HG02763 (cell line): Measurements from ENCODE around the gene SMCHD1.
A peak's percentile ranks its signal among the peaks of the same experiment; 100 is the strongest.

Experiments
- ATAC-seq: cut with Tn5 transposase; IDR thresholded peaks from one replicate; pipeline ENCODE4 v1.9.1; 2021; ENCODE audit warnings: mild to moderate bottlenecking, moderate library complexity; ENCODE audit not compliant: unreplicated experiment

The SMCHD1 gene

DNA sequence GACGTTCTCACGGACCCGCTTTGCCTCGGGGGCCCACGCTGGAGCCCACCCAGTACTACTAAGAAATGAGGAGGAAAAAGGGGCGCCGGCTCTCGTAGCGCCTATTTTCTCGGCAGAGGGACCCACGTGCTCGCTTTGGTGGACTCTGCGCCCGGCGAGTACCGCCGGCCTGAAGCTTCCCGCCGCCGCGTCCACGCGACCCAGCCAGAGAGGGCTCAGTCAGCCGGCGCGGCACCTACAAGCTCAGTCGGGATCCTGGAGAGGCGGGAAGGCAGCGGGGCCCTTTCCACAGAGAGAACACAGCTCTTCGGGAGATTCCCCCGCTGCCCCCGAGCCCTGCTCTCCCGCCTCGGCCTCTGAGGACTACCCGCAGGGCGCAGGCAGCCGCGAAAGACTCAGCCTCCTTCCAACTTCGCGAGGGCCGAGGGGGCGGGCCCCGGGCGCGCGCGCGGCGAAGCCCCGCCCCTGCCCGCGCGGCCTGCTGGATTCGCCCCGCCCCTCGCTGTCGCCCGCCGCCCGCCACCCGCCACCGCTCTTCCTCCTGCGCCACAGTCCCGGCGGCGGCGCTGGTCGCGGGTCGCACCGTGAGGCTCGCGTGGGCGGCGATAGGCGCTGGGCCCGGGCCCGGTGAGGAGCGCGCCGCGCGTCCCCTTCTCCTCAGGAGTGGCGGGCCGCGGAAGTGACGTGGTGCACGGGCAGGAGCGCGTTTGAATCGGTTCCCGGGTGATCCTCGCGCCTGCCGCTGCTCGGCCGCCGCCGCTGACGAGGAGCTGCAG is at the start of gene SMCHD1:
SMCHD1 (plus strand) TSS at position 549 of the 776 bp plus-strand sequence. CDS start 350 bp downstream, outside the sequence.
- ATAC-seq: peak; percentile 82

DNA sequence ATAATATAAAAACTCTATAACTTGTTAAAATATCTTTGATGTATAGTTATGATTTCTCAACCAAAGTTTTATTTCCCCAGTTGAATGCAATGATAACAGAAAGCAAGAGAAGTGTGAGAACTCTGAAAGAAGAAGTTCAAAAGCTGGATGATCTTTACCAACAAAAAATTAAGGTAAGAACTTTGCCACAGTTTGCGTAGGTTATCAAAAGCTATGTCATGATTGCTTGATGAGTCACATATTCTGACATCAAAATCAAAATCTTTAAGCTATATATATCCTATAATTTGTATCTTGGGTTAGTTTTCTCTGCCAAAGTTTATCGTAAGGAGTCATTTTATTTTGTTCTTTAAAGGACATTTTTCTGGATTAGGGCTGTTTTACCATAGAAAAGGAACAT is 49.2 kb upstream of the SMCHD1 start:
- ATAC-seq: no peak

DNA sequence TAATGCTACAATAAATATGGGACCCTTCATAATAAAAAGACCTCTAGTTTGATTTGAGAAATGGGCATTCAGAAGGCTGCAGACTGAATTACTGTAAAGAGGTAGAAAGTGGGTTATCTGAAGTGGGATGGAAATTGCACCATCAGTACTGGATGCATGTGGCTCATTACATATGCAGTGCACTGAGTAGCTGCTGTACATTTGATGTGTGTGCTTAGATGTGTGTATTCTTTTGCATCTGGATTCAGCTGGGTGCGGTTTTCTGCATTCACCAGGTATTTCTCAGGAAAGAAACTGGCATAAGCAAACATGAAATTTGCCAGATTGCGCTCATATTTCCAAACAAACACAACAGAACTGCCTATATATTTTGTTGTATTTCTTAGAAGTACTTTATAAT is 45.9 kb upstream of the SMCHD1 start:
- ATAC-seq: no peak

DNA sequence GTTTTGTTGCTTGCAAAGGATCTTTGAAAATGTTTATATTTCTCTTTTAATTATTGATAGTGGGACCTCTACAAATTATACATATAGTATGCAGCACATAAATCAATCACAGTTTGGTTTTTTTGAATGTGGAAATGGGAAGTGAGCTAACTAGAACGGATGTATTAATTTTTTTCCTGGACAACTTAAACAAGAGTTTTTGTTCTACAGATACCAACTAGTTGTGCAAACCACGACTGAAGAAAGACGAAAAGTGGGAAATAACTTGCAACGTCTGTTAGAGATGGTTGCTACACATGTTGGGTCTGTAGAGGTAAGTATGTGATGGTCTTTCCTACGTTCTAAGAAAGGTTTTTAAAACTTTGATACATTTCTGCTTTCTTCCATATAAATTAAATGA is 45.0 kb upstream of the SMCHD1 start:
- no peak for ATAC-seq

DNA sequence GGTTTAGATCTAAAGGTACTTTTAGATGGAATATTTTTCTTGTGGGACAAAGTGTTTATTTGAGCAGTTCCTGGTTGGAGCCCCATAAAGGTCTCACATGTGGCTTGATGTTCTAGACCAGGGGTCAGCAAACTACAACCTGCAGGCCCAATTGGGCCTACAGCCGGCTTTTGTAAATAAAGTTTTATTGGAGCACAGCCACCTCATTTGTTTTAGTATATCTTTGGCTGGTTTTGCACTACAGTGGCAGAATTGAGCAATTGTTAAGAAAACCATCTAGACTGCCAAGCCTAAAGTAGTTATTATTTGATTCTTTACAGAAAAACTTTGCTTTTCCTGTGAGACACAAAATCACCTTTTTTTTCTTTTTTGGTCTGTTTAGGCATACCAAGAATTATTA is 42.5 kb upstream of the SMCHD1 start:
- ATAC-seq: no peak

DNA sequence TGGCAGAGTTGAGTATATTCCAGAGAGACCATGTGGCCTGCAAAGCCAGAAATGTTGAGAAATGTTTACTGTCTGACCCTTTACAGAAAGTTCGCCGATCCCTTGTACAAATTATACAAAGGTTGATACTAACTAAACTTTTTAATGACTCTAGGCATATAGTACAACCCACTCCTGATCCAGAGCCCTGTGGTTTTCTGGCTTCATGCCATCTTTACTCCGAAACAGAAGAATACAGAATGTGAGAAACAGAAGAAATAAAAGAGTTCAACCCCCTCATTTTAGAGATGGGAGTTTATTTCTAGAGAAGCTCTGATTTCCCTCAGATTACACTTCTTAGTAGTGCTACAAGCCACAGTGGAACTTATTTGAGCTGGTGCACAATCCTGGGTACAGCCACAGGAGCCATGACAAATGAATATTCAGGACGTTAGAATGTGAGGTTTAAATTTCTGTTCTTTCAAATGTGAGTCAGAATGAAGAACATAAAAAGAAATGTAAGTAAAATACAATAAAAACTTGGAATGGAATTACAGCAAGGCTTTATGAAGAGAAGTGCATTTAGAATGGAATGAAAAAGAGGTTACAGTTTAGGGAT is 38.0 kb upstream of the SMCHD1 start:
- ATAC-seq: no peak

DNA sequence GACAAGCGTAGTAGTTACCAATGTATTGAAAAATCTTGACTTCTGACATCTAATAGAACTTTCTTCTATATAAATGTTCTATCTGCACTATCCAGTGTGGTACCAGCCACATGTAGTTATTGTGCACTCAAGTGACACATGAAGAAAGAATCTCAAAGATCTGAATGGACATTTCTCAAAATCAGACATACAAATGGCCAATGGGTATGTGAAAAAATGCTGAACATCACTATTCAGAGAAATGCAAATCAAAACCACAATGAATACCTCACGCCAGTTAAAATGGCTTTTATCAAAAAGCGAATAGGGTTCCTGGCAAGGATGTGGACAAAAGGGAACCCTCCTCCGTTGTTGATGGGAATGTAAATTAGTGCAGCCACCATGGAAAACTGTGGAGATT is 37.5 kb upstream of the SMCHD1 start:
- no peak for ATAC-seq

DNA sequence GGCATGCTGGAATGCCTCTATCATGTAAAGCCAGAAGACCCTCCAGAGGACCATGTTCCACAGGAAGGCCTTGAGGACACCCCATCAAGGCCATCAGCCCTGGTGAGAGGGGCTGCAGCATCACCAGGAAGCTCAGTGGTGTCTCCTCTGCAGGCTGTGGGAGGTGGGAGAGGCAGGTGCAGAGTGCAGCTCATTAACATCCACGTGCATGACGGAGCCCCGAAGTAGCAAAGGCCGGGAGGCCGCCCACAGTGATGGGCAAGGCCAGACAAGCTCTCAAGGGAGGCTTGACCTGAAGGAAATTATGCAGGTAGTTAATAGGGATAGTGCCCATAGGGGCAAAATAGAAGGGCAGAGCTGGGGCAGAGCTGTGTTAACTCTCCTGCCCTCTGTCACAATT is 30.3 kb upstream of the SMCHD1 start:
- no peak for ATAC-seq

DNA sequence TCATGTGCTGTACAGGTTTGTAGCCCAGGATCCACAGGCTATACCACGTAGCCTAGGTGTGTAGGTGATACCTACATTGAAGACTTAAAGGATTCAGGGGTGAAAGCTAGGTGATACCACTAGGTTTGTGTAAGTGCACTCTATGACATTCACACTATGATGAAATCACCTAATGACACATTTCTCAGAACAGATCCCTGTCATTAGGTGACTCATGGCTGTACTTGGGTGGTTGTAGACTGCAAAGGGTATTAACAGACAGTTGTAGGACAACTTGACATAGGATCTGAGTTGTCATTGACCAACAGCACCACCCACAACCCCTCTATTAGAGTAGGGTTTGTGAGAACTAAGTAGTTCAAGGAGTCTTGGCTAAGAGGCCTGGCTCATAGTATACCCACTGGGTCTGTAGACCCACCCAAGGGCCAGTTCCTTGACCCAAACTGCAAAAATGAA is 27.7 kb upstream of the SMCHD1 start:
- no peak for ATAC-seq

DNA sequence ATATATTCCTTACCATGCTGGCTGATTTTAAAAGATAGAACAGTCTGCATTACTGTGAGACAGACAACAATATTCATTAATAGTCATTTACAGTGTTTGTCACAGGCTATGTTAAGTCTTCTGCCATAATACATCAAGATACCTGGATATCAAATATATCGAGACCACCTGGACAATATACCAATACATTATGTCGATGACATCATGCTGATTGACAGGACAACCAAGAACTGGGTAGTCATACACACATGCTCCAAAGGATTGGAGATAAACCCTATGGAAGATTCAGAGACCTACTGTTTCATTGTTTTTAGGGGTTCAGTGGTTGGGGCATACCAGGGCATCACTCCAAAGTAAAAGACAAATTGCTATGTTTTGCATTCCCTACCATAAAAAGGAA is 26.5 kb upstream of the SMCHD1 start:
- no peak for ATAC-seq

DNA sequence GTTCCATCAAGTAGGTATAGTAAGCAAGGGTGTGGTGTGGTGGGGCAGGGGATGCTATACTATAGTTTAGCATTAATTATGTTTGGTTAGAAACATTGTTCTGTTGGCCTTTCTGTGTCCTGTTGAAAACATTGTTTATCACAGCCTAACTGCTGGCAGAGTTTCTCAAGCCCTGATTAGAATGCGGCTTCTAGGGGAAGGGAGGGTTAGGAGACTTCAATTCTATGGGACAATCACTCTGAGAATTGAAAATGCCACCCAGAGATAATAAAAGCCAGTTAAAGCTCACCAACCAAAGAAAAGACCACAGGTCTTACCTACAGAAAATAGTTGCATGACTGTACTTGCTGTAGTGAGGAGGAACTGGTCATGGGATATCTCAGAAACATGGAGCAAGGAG is 19.9 kb upstream of the SMCHD1 start:
- no peak for ATAC-seq

DNA sequence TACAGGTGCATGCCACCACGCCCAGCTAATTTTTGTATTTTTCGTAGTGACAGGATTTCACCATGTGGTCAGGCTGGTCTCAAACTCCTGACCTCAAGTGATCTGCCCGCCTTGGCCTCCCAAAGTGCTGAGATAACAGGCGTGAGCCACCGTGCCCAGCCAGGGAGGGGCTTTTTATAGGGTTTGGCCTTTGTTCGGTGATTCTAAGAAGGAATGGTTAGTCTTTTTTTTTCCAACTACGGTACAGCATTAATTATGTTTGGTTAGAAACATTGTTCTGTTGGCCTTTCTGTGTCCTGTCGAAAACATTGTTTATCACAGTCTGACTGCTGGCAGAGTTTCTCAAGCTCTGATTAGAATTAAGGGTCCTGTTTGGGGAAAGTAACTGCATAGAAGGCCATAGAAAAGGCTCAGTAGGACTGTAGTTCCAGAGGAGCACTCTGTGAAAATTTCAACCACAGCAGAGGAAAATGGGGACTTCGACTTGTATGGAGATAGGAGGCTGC is 19.3 kb upstream of the SMCHD1 start:
- no peak for ATAC-seq

DNA sequence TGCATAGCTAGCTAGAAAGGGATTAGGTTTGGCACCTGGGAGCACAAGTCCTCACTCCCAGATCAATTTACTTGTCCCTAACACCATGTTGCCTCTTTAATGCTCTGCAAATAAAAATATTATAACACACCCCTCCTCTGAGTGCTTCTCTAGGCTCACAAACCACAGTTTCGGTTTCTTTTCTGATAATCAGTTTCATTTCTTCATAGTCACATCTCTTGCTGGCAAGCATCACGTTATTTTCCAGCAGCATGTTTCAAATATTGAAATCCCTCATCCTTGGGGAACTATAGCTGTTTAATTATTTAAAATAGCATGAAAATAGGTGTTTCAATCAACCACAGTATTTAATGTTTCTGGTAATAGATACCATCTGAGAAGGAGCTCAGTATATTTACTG is 13.9 kb upstream of the SMCHD1 start:
- peak; percentile 74 for ATAC-seq

DNA sequence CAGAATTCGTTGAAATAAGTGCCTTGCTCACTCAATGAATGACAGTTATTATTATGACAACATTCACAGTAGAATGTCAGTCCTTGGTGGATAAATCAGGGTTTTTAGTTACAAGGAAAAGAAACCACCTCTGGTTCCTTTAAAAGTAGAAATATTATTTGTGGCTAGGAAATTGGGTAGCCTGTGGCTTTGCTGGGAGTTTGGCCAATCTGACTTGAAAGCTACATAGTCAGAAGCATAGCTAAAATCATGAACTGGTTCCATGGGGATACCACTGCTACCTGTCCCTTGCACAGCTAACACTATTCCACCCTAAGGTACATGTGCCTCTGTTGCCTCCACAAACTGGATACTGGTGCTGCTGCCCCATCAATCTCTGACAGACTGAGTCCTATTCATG is 12.8 kb upstream of the SMCHD1 start:
- no peak for ATAC-seq

DNA sequence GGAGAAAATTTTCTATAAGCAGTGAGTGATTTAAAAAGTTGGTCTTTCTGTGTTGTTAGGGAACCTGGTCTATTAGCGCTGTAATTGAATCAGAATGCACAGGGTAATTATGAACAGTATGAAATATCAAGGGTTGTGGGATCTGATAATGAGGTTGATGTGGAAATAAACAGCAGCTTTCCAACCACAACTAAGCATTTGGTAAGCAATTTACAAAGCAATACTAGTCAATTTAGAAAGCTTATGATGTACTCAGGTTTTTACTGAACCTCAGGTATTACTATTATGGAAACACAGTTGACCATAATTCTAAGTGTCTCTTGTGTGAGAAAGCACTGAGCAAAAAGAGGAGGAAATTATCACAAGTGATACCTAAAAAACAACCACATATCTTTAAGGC is 11.0 kb upstream of the SMCHD1 start:
- ATAC-seq: no peak

DNA sequence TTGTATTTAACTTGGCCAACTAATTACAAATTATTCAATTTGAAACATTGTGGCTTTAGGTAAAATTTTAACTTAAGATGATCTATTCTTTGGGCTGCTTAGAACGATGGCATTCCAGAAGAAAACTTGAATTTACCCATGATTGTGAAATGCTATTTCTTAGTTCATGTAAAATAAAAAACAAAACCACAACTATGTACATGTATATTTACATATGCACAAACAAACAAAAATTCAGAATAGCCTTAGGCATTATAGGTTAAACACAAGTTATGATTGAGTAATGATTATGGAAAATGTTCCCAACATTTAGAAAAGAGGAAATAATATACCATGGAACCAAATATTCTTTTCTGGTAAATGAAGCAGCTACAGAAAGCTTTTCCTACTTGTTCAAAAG is 3.5 kb upstream of the SMCHD1 start:
- no peak for ATAC-seq

DNA sequence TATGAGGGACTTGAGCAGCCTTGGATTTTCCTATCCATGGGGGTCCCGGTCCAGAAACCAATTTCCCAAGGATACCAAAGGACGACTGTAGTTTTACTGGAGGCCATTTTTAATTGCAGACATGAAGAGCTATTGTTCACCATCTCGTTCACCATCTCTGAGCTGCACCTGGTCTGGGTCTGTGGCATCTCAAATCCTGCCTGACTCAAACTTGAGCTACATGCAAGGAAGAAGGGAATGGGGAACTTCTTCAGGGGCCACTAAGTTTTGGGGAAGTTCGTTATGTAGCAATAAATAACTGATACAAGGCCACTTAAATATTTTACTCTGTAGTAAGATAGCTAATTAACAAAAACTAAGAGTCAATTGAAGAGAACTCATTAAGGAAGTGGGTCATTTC is 2.1 kb upstream of the SMCHD1 start:
- ATAC-seq: no peak

DNA sequence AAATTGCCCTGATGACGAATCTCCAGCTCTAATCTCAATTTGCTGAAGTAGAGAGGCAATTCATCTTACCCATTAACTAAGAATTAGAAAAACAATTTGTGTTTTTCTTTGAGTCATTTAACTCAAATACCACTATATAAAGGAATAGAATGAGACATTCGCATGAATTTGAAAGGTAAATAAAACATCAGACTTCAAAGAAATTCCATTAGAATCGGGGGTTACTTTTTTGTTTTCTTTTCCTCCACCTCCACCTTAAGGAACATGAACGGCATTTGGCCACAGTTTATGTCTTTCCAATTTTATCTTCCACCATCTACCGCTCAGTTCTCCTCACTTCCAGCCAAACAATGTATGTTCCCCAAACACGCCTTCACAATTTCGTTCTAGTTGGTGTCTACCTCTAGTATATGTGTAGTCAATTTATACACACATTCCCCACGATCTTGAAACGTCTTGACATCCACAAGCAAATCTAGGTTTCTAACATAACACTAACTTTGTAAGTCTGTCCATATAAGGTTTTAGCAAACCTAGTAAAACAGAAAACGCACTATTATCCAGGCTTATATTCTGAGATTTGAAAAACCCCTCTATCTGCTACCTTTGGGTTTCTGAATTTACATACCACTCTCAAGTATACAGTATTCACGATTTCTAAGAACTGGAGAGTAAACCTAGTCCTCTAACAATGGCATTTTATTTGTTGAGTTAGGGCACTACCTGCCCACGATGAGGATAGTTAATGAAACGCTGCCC is 1.2 kb upstream of the SMCHD1 start:
- no peak for ATAC-seq

DNA sequence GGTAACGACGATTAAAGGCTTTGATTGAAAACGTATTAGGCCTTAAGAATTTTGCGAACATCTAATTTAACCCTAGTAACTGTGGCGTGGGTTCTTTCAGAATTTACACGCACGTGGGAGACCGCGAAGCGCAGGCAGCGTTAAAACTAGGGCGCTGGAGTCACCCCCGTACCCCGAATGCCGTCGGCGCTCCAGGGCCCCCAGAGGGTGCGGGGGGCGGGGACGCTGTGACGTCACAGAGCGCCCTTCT is 673 bp upstream of the SMCHD1 start:
- peak; percentile 29 for ATAC-seq

DNA sequence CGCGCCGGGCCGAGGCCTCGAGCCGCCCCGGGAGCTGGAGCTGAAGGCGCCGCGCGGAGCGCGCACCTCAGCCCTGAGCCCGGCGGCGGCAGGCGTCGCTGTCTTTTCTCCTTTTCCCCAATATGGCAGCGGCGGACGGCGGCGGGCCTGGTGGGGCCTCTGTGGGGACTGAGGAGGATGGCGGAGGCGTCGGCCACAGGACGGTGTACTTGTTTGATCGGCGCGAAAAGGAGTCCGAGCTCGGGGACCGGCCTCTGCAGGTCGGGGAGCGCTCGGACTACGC is 369 bp downstream of the SMCHD1 start:
- no peak for ATAC-seq

DNA sequence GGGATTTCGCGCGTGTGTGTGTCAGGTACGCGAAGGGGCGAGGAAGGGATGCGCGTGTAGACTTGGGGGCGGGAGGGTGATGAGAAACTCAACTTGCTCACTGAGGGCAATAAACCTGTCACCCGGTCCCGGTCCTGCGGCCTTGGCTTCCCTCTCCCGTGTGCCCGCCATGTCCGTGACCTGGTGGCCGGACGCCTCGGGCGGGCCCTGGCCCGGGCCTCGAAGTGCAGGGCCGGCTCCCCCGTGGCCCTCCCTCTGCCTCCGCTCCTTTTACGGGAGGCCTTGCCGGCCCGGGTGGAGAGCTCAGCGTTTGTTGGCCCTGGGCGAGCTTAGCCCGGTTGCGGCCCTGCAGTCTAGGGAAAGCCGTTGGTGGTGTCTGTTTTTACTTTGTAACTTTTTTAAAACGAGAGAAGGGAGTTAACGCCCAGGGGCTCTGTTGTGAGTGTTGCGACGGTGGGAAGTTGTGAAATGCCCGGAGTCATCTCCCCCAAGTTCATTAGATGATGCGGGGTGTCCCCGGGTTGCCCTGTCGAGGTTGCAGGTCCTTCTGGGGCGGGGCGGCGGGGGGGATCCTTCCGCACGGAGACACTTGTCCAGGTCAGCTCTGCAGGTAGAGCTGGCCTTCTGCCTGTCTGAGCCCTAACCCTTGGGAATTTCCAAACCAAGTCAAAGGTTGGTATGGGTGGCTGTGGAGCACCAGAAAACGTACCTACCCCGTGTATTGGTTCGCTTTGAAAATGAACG is 883 bp downstream of the SMCHD1 start:
- peak; percentile 7 for ATAC-seq
